GM21390 (cell line): ENCODE results near the gene IFT74.
A peak's percentile ranks its signal among the peaks of the same experiment; 100 is the strongest.

Experiments used
- ATAC-seq: cut with Tn5 transposase; IDR thresholded peaks from one replicate; pipeline ENCODE4 v1.9.1; 2021; ENCODE audit not compliant: unreplicated experiment

The IFT74 gene

DNA sequence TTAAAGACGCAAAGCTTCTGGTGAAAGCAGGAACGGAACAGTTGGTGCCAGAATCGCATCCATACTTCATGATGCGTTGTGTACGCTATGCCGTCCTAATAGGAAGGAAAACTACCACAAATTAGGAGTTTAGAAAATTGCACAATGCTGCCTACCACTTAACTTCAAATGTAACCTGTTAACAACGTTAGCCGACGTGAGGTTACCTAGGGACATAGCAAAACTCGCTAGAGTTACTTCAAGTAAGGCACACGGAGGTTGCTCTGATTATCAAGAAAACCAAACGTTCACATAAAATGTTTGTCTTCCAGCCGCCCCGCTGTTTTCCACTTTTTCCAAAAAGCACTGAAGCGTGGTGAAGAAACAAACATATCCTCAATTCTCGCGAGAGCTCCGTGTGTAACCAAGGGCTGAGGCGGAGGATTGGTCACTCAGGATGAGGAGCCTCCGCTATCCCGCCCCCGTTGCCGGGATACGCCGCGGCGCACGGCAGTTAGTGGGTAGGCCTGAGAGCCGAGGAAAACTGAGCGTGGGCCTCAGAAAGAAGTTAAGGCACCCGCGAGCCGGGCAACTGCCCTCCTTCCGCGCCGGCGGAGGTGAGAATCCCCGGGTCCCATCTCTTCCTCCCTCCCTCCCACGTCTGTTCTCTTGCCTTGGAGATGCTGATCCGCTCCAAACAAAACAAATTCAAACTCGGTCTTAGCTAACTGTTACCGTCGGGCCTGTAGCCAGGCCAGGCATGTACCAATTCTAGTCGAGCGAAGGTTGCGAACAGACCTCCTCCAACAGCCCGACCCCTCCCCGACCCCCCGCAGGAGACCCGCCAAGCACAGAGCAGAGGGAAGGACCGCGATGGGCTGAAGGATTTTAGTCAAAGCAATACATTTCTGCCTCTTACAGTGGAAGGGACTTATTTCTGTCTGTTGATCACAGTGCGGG, at the start of gene IFT74:
Gene IFT74, plus strand, starts transcription at position 492 of the 939 bp plus-strand sequence. CDS start 5,556 bp downstream, outside the sequence.
- peak; percentile 99 for ATAC-seq

- ATAC-seq = no peak
Measured at GRCh38 chr9:26913138-26913668, 43.0 kb upstream of the IFT74 start.

DNA sequence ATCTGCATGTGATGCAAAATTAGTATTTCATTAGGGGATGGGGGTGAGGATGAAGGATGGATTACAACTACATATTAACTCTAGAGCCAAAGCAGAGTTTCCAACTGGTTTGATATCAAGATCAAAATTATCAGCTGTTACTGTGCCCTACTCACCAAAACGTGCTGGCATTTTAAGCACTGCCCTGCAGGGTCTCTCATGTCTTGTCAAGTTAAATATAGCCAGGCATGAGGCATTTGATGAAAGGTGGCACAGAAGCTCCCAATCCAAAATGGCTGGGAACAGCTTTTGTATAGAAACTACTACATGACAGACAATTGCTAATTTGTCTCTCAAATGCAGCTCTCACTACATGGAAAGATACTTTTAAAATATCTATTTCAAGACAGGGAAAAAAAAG, 36.5 kb upstream of the IFT74 start:
- ATAC-seq = no peak

- ATAC-seq = no peak
Measured at GRCh38 chr9:26925609-26926008, 30.6 kb upstream of the IFT74 start.

- ATAC-seq = no peak
Measured at GRCh38 chr9:26928902-26929495, 27.2 kb upstream of the IFT74 start.

GRCh38 chr9:26935847-26936246, 20.4 kb upstream of the IFT74 start:
- no peak for ATAC-seq

DNA sequence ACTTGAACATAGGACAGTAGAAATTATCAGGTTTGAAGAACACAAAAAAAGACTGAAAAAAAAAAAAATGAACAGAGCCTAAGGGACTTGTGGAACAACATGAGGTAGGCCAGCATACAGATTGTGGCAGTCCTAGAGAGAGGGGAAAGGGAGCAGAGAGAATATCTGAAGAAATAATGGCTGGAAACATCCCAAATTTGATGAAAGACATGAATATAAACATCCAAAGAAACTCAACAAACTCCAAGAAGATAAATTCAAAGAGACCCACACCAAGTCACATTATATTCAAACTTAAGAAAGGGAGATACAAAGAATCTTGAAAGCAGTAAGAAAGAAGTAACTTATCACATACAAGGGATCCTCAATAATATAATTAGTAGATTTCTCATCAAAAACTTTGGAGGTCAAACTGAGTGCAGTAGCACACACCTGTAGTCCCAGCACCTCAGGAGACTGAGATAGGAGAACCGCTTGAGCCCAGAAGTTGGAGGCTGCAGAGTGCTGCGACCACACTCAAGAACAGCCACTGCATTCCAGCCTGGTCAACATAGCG, 18.3 kb upstream of the IFT74 start:
- no peak for ATAC-seq

GRCh38 chr9:26939955-26940711, 16.1 kb upstream of the IFT74 start:
- ATAC-seq = no peak

DNA sequence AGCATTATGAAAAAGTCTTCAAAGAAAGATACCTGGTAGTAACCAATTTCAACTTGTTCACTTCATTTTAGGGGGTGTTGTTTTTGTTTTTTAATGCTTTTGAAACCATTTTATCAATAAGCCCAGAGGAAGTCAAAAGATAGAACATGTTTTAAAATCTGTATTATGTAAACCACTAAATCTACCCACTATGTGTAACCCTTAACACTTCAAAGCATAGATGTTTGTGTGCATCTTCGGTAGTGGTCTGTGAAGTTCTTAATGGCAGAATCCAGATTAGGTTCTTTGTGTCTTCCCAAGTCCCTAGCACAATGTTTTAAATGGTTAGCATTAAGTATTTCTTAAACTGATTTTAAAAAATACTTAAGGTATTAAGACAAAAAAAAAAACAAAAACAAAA, 15.4 kb upstream of the IFT74 start:
- ATAC-seq = no peak

GRCh38 chr9:26945591-26945990, 10.6 kb upstream of the IFT74 start:
- no peak for ATAC-seq

DNA sequence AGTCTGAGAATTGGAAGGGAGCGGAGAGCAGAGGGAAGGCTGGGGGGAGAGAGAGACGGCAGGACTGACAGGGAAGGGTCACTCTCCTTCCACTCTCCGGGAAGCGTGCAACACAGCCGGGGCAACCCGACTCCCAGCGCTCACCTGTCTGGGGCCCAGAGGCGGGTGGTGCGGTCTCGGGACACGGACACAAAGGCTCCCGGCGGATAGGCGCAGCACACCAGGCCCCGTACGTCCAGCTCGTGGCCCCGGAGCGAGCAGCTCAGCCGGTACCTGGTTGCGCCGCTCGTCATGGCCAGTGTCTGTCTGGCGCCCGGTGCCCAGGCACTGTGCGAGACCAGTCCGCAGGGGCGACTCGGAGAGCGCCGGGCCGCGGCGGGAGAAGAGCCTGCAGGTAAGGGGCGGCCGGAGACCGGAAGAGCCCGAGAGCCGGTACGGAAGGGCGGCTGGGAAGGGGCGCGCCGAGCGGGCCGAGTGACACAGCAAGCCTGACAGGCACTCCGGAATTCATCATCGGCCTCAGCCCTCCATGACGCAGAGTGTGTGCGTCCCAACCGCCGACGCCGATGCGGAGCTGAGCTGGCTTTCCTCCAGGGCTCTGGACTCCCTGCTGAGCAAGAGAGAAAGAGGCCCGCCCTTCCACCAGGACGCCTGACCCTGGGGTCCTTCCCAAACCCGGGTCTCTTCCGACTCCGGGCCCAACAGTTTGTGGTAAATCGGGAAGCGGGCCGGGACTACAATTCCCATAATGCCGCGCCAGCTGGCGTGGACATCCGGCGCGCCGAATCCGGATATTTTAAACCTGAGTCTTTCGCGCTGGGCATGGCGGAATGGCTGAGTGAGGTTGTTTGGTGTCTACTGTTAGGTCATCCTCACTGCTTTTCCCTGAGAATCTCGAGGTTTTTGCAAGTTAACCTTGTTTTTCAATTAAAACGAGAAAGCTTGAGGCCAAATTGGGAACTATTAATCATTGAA, 9.2 kb upstream of the IFT74 start, which contains the start of gene PLAA:
Gene PLAA, minus strand, starts transcription at position 490 of the 975 bp plus-strand sequence. Its CDS starts 197 bp downstream, at position 293.
- peak; percentile 99 for ATAC-seq

DNA sequence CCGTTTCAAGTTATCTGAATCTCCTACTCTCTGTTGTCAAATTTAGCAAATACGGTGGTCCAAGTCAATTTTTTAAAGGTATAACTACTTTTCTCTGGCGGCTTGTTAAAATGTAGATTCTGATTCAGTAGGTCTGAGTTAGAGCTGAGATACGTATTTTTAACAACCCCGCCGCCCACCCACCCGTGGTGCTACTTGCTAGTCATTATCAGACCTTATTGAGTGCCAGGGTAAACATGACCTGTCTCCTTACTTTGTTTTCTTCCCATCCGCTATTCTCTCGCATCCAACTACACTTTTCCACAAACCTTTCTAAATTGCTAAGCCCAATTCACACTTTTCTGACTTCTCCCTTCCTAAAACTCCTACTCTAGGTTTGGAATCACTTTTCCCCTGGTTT, 8.5 kb upstream of the IFT74 start:
- ATAC-seq = no peak

GRCh38 chr9:26949637-26950069, 6.6 kb upstream of the IFT74 start:
- ATAC-seq = no peak

DNA sequence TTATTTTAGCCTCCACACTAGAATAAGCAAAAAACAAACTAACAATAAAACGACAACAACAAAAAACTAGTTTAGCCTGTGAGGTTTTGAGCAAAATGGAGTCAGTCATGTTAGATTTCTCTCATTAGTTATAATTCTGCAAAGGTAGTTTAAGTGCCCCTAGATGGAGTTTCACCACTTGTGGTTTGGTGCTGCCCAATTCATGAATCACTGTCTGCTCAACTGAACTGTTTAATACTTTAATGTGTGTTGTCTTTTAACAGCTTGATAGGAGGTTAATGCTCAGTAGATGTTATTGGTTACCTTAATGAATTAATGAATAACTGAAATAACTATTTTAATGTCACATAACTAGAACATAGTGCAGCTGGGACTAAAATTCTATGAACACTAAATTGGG, 5.7 kb upstream of the IFT74 start:
- no peak for ATAC-seq

- no peak for ATAC-seq
Measured at GRCh38 chr9:26951794-26952193, 4.4 kb upstream of the IFT74 start.

- ATAC-seq = no peak
Measured at GRCh38 chr9:26954050-26954508, 2.1 kb upstream of the IFT74 start.

GRCh38 chr9:26955222-26955903, 849 bp upstream of the IFT74 start:
- ATAC-seq = peak; percentile 24

- no peak for ATAC-seq
Measured at GRCh38 chr9:26956860-26957233, 635 bp downstream of the IFT74 start.

- no peak for ATAC-seq
Measured at GRCh38 chr9:26971721-26972120, 15.5 kb downstream of the IFT74 start.
